Esophagus squamous epithelium (tissue), 4 donors: Measurements from ENCODE around the gene AAMP.

ENCODE experiments used
- POLR2A ChIP-seq, 4 donors: fragments of 450-650 bp; IDR thresholded peaks; one replicate each; pipeline ENCODE4 v1.6.1; 2017; ENCODE audit warnings: antibody characterized with exemption in 4 of 4, mild to moderate bottlenecking in 4 of 4, moderate library complexity in 3 of 4
- TF ChIP-seq, protein P1 (sequence below), 6 experiments: fragments of 450-650 bp in 4 of 6; fragments of 200-600 bp in 2 of 6; sonication (generic) in 2 of 6; IDR thresholded peaks; one replicate each; pipeline ENCODE4 v1.5.1; 2016 to 2019; ENCODE audit warnings: antibody characterized with exemption in 6 of 6, mild to moderate bottlenecking in 4 of 6, moderate library complexity in 4 of 6

DNA sequence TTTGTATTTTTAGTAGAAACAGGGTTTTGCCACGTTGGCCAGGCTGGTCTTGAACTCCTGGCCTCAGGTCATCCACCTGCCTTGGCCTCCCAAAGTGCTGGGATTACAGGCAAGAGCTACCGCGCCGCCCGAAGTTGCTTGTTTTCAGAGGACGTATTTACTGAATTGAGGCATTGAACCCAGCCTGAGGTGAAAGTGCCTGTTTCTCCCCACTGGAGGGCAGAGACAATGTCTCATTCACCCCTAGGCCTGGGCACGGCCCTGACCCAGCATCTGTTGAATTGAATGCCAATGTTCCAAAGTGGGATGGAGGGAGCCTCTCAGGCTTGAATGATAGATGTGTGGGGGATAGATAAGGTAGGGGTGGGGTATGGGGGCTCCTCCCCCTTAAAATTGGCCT lies 26.9 kb upstream of the AAMP start:
- TF ChIP-seq, protein P1, sequence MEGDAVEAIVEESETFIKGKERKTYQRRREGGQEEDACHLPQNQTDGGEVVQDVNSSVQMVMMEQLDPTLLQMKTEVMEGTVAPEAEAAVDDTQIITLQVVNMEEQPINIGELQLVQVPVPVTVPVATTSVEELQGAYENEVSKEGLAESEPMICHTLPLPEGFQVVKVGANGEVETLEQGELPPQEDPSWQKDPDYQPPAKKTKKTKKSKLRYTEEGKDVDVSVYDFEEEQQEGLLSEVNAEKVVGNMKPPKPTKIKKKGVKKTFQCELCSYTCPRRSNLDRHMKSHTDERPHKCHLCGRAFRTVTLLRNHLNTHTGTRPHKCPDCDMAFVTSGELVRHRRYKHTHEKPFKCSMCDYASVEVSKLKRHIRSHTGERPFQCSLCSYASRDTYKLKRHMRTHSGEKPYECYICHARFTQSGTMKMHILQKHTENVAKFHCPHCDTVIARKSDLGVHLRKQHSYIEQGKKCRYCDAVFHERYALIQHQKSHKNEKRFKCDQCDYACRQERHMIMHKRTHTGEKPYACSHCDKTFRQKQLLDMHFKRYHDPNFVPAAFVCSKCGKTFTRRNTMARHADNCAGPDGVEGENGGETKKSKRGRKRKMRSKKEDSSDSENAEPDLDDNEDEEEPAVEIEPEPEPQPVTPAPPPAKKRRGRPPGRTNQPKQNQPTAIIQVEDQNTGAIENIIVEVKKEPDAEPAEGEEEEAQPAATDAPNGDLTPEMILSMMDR (IDR thresholded peaks at IDR 0.05), result no peak
- TF ChIP-seq POLR2A (IDR thresholded peaks at IDR 0.05), result no peak
